Immature natural killer cell (primary cell): ENCODE measurements around the gene CLDN20. TPM values are rescaled to one million over a fixed set of nuclear protein-coding genes. Genes with fewer than 3 reads are reported as not detected.

Experiments used
- DNase-seq, 3 donors: peaks; one replicate each; pipeline ENCODE4 v3.0.0; 2022; ENCODE audit warnings: mixed read lengths in 1 of 3
- H3K27ac Mint-ChIP-seq, 6 donors: one replicate each; pipeline ENCODE4 v1.8.0; 2020; ENCODE audit warnings: mixed read lengths in 6 of 6, mild to moderate bottlenecking in 5 of 6, inconsistent platforms in 4 of 6, moderate library complexity in 3 of 6
- H3K27me3 Mint-ChIP-seq, 3 donors: one replicate each; pipeline ENCODE4 v1.8.0; 2020 to 2021; ENCODE audit warnings: low read depth in 3 of 3, mild to moderate bottlenecking in 3 of 3, mixed read lengths in 3 of 3, moderate library complexity in 3 of 3, inconsistent platforms in 1 of 3
- H3K36me3 Mint-ChIP-seq, 3 donors: one replicate each; pipeline ENCODE4 v1.8.0; 2020; ENCODE audit warnings: mixed read lengths in 3 of 3, inconsistent platforms in 2 of 3, mild to moderate bottlenecking in 2 of 3
- H3K4me1 Mint-ChIP-seq, 2 donors: one replicate each; pipeline ENCODE4 v1.8.0; 2020; ENCODE audit warnings: inconsistent platforms in 2 of 2, mild to moderate bottlenecking in 2 of 2, mixed read lengths in 2 of 2, moderate library complexity in 1 of 2
- H3K4me3 Mint-ChIP-seq, 5 donors: one replicate each; pipeline ENCODE4 v1.8.0; 2020; ENCODE audit warnings: mild to moderate bottlenecking in 5 of 5, mixed read lengths in 5 of 5, inconsistent platforms in 3 of 5, moderate library complexity in 3 of 5
- H3K9me3 Mint-ChIP-seq, 6 donors: one replicate each; pipeline ENCODE4 v1.8.0; 2020; ENCODE audit warnings: mild to moderate bottlenecking in 6 of 6, mixed read lengths in 6 of 6, inconsistent platforms in 4 of 6, moderate library complexity in 3 of 6
- polyA plus RNA-seq, 3 donors: library from polyadenylated mRNA; unstranded; fragments of 300-500 nt; fragmentation: Illumina TruSeq; gene quantifications; one replicate each; pipeline ENCODE4 v1.2.3, GENCODE V29; 2021

Gene CLDN20
- polyA plus RNA-seq, 3 donors from 2014 or later, result not detected

- H3K36me3 Mint-ChIP-seq, result peaks cover 15 to 35% (median 19%) of the 10 kb centered on the region in 3 donors
- peaks cover 4% of the 10 kb centered on the region in 2 donors for H3K4me1 Mint-ChIP-seq
- no peak for DNase-seq
- H3K4me3 Mint-ChIP-seq, result no peak overlapping the region
- peak overlapping the region in 2 of 6 donors; percentile 30 to 67 for H3K27ac Mint-ChIP-seq
- no peaks in the 10 kb centered on the region for H3K27me3 Mint-ChIP-seq
- H3K9me3 Mint-ChIP-seq, result no peaks in the 10 kb centered on the region
Measured at GRCh38 chr6:155278319-155279049, 14.7 kb downstream of the CLDN20 start.

- Mint-ChIP-seq H3K9me3 (no peaks in the 10 kb centered on the region), H3K4me1 (no peaks in the 10 kb centered on the region), H3K4me3 (no peak overlapping the region), H3K27me3 (no peaks in the 10 kb centered on the region), H3K36me3 (peaks cover 11 to 24% (median 18%) of the 10 kb centered on the region in 3 donors), H3K27ac (no peak overlapping the region)
- DNase-seq, result no peak
Measured at GRCh38 chr6:155284775-155285174, 21.0 kb downstream of the CLDN20 start.

DNA sequence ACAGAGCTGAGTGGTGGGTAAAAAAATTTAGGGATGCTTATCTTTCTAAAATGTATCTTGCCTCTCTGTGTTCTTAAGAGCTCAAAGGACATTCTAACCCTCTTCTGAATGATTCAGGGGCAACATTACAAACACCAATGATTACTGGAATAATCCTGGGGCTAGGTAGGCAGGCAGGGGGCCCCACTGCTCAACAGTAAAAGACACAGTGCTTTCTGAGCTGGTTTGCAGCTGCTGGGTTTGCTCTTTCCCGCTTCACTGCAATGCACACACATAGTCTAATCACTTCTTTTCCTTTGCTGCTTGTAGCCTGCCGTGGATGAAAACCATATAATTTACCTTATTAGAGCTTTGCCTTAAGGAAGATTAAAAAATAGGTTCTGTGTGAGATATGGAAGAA is 23.9 kb downstream of the CLDN20 start:
- Mint-ChIP-seq H3K4me3 (no peak overlapping the region), H3K36me3 (peaks cover 12 to 29% (median 20%) of the 10 kb centered on the region in 3 donors), H3K9me3 (no peaks in the 10 kb centered on the region), H3K4me1 (no peaks in the 10 kb centered on the region), H3K27me3 (no peaks in the 10 kb centered on the region), H3K27ac (peak overlapping the region in 1 of 6 donors; percentile 56)
- no peak for DNase-seq

- Mint-ChIP-seq H3K27me3 (no peaks in the 10 kb centered on the region), H3K36me3 (peaks cover 12 to 33% (median 22%) of the 10 kb centered on the region in 3 donors), H3K4me1 (no peaks in the 10 kb centered on the region), H3K9me3 (no peaks in the 10 kb centered on the region), H3K4me3 (no peak overlapping the region), H3K27ac (no peak overlapping the region)
- no peak for DNase-seq
Measured at GRCh38 chr6:155290491-155290890, 26.7 kb downstream of the CLDN20 start.

DNA sequence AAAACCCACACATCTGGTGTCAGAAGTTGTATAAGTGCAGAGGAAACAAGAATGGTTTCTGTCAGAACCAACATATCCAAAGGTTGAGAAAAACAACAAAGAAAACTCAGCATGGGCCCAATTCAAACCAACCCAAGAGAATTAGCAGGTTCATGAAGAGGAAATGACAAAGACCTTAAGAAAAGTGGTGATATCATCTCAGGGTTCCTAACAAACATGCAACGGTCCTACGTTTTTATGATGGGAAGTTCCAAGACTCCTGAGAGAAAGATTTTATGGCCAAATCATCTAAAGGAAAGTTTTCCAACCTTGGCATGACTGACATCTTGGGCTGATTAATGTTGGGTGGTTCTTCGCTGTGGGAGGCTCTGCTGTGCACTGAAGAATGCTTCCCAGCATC is 27.5 kb downstream of the CLDN20 start:
- DNase-seq, result no peak
- peaks cover 12 to 33% (median 22%) of the 10 kb centered on the region in 3 donors for H3K36me3 Mint-ChIP-seq

GRCh38 chr6:155292711-155293110 is 28.9 kb downstream of the CLDN20 start:
- H3K4me3 Mint-ChIP-seq, result no peak overlapping the region
- H3K4me1 Mint-ChIP-seq, result no peaks in the 10 kb centered on the region
- no peak overlapping the region for H3K27ac Mint-ChIP-seq
- H3K9me3 Mint-ChIP-seq, result no peaks in the 10 kb centered on the region
- H3K27me3 Mint-ChIP-seq, result no peaks in the 10 kb centered on the region
- no peak for DNase-seq
- H3K36me3 Mint-ChIP-seq, result peaks cover 14 to 47% (median 22%) of the 10 kb centered on the region in 3 donors

More for the DNA sequence above, 27.5 kb downstream of the CLDN20 start:
- H3K9me3 Mint-ChIP-seq, result no peaks in the 10 kb centered on the region
- H3K27ac Mint-ChIP-seq, result peak overlapping the region in 3 of 6 donors; percentile 6 to 53 (median 41)
- H3K4me3 Mint-ChIP-seq, result no peak overlapping the region
- H3K4me1 Mint-ChIP-seq, result no peaks in the 10 kb centered on the region
- no peaks in the 10 kb centered on the region for H3K27me3 Mint-ChIP-seq

- Mint-ChIP-seq H3K4me3 (no peak overlapping the region), H3K27ac (peak overlapping the region in 1 of 6 donors; percentile 60), H3K36me3 (peaks cover 6 to 40% (median 10%) of the 10 kb centered on the region in 3 donors), H3K4me1 (peaks cover 0 to 3% of the 10 kb centered on the region in 2 donors), H3K27me3 (no peaks in the 10 kb centered on the region), H3K9me3 (no peaks in the 10 kb centered on the region)
- DNase-seq, result no peak
Measured at GRCh38 chr6:155297669-155298068, 33.9 kb downstream of the CLDN20 start.

GRCh38 chr6:155301867-155302266 is 38.1 kb downstream of the CLDN20 start:
- no peak for DNase-seq
- no peak overlapping the region for H3K27ac Mint-ChIP-seq
- H3K4me3 Mint-ChIP-seq, result no peak overlapping the region
- peaks cover 3 to 15% of the 10 kb centered on the region in 2 donors for H3K4me1 Mint-ChIP-seq
- no peaks in the 10 kb centered on the region for H3K9me3 Mint-ChIP-seq
- H3K27me3 Mint-ChIP-seq, result peaks cover 0 to 5% (median 4%) of the 10 kb centered on the region in 3 donors
- H3K36me3 Mint-ChIP-seq, result peaks cover 7 to 31% (median 8%) of the 10 kb centered on the region in 3 donors

DNA sequence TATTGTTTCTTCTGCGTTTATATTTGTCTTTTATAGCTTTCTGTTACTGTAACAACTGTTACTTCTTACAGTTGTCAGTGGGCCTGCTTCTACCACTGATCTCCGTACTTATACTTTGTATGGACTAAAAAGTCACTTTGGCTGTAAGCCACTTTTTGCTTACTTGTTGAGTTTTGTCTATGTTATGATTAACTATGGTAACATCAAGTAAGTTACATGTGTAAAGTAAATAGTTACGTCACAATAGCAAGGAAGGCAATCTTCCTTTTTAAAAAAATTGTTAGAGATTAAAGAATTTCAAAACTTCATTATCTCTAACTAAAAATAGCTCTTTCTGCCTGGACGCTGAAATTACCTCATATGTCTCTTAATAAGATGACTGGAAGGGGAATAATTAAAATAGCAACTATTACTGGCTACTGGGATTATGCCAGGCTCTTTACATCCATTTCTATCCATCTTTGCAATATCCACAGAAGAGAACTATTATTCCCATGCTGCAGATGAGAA is 39.6 kb downstream of the CLDN20 start:
- H3K9me3 Mint-ChIP-seq, result no peaks in the 10 kb centered on the region
- no peak overlapping the region for H3K4me3 Mint-ChIP-seq
- H3K36me3 Mint-ChIP-seq, result peaks cover 7 to 22% (median 8%) of the 10 kb centered on the region in 3 donors

DNA sequence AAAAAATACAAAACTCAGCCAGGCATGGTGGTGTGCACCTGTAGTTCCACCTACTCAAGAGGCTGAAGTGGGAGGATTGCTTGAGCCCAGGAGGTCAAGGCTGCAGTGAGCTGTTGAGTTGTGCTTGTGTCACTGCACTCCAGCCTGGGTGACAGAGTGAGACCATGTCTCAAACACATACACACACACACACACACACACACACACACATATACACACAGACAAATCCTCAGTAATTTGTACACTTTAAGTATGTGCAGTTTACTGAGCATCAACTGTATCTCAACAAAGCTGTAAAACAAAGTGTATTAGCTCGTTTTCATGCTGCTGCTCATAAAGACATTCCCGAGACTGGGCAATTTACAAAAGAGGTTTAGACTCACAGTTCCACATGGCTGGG is 43.1 kb downstream of the CLDN20 start:
- Mint-ChIP-seq H3K4me3 (no peak overlapping the region), H3K4me1 (peaks cover 2 to 30% of the 10 kb centered on the region in 2 donors), H3K27me3 (peaks cover 0 to 5% (median 4%) of the 10 kb centered on the region in 3 donors), H3K9me3 (no peaks in the 10 kb centered on the region), H3K27ac (peak overlapping the region in 4 of 6 donors; percentile 25 to 71 (median 46)), H3K36me3 (peaks cover 8 to 21% (median 12%) of the 10 kb centered on the region in 3 donors)
- DNase-seq, result no peak

More for the DNA sequence above, 39.6 kb downstream of the CLDN20 start:
- Mint-ChIP-seq H3K27ac (no peak overlapping the region), H3K27me3 (peaks cover 0 to 5% (median 4%) of the 10 kb centered on the region in 3 donors), H3K4me1 (peaks cover 3 to 23% of the 10 kb centered on the region in 2 donors)
- no peak for DNase-seq

GRCh38 chr6:155309150-155309549 is 45.3 kb downstream of the CLDN20 start:
- Mint-ChIP-seq H3K4me3 (no peak overlapping the region), H3K9me3 (no peaks in the 10 kb centered on the region), H3K36me3 (peaks cover 8 to 17% (median 12%) of the 10 kb centered on the region in 3 donors), H3K27me3 (peaks cover under 1 to 5% (median 4%) of the 10 kb centered on the region in 3 donors), H3K27ac (peak overlapping the region in 2 of 6 donors; percentile 38 to 43), H3K4me1 (peaks cover 14 to 49% of the 10 kb centered on the region in 2 donors)
- DNase-seq, result no peak

DNA sequence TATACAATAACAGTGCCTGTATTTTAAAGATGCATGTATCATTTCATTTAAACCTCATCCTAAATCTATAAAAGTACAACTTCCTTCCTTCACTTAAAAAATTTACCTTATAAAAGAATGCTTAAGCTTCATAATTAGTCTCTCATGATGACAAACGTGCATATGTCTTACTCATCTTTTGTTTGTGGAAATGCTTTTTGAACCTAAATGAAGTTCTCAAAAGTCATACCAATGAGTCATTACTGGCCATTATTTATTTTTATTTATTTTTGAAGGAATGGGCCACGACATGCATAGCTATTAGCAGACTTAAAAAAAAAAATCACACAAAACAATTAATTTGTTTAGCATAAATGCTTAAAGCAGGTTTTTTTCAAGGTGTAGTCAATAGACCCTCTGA is 46.8 kb downstream of the CLDN20 start:
- Mint-ChIP-seq H3K4me3 (no peak overlapping the region), H3K27me3 (peaks cover 7 to 9% (median 8%) of the 10 kb centered on the region in 3 donors), H3K36me3 (peaks cover 3 to 11% (median 5%) of the 10 kb centered on the region in 3 donors), H3K9me3 (no peaks in the 10 kb centered on the region), H3K4me1 (peaks cover 24 to 54% of the 10 kb centered on the region in 2 donors), H3K27ac (peak overlapping the region in 2 of 6 donors; percentile 9 to 44)
- no peak for DNase-seq

DNA sequence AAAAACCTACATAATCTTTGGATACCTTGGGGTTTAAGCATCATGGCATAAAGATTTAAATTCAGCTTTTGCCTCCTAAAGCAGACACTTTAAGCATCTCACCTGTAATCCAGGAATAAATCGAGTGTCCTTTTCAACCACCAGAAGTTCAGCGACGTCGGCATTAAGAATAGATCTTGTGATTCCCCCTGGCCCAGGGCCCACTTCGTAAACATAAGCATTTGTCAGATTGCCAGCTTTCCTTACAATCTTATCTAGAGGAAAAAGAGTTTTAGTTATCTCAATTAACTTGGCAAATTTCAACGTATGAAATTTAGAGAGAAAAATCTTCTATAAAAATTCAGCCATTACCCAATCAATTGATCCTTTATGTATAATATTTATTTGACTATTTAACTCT is 47.3 kb downstream of the CLDN20 start:
- Mint-ChIP-seq H3K27ac (no peak overlapping the region), H3K4me3 (no peak overlapping the region), H3K4me1 (peaks cover 24 to 49% of the 10 kb centered on the region in 2 donors), H3K36me3 (peaks cover 3 to 11% (median 5%) of the 10 kb centered on the region in 3 donors), H3K9me3 (no peaks in the 10 kb centered on the region), H3K27me3 (peaks cover 5 to 9% (median 7%) of the 10 kb centered on the region in 3 donors)
- no peak for DNase-seq

DNA sequence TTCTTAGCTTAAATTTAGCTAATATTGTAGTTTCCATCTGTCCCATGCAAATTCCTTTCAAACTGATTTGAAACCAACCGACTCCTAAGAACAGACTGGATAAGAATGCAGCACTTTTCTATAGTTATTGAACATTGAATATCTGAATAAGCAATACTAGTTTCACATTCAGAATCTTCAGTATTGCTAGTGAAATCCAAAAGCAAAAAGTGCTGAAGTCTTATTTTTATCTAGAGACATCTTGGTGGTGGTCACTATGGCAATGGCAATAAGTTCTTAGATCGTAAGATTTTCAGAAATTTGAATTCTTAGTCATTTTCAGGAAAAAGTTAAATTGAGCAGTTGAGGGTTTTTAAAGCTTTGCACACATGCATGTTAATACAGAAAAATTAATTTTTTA is 47.8 kb downstream of the CLDN20 start:
- H3K27ac Mint-ChIP-seq, result no peak overlapping the region
- no peak for DNase-seq
- peaks cover 3 to 11% (median 5%) of the 10 kb centered on the region in 3 donors for H3K36me3 Mint-ChIP-seq
- H3K4me3 Mint-ChIP-seq, result no peak overlapping the region
- peaks cover 24 to 45% of the 10 kb centered on the region in 2 donors for H3K4me1 Mint-ChIP-seq
- H3K27me3 Mint-ChIP-seq, result peaks cover 5 to 9% (median 7%) of the 10 kb centered on the region in 3 donors
- H3K9me3 Mint-ChIP-seq, result no peaks in the 10 kb centered on the region
